ENCODE data around the gene DAZAP2.

Gene DAZAP2

DNA sequence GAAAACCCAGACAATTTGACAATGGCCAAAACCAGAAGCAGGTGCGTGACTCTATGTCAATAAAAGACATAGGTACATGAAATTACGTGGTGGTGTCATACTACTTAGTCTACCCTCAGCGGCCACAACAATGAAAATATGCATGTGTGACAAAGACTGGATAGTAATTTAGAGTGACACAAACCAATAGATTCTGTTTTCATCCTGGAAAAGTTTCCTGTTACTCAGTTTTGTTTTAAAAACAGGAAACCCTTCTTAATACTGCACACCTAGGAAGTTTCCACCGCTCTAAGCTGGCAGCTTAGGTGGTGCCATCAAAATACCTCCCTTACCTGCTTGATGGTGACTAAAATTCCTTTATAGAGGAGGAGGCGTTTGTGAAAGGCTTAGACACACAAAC is 35.9 kb upstream of the DAZAP2 start:
- no peak for TF ChIP-seq GATA3 (IDR thresholded peaks at IDR 0.05; ENCODE audit: low read depth, low read length)
- no peak for TF ChIP-seq GATA2 (IDR thresholded peaks at IDR 0.05; ENCODE audit: low read depth, low read length)

DNA sequence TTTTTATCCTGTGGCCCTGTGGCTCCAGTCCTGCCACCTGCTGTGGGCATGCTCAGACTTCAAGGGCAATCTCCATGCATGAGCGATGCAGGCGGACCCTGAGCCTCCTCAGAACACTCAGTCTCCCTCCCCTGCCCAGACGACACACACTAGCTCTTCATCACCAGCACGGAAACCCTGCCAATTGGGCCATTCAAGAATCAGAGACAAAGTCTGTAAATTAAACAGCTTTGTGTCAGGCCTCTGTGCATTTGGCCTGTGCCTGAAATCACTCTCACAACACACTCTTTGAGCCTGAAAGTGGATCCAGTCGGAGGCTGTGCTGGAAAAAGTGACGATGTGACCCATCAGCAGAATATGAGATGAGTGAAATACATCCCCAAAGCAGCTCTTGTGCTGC is 33.3 kb upstream of the DAZAP2 start:
- TF ChIP-seq GATA3 (IDR thresholded peaks at IDR 0.05; ENCODE audit: low read depth, low read length) (no peak), GATA2 (IDR thresholded peaks at IDR 0.05; ENCODE audit: low read depth, low read length) (no peak)

DNA sequence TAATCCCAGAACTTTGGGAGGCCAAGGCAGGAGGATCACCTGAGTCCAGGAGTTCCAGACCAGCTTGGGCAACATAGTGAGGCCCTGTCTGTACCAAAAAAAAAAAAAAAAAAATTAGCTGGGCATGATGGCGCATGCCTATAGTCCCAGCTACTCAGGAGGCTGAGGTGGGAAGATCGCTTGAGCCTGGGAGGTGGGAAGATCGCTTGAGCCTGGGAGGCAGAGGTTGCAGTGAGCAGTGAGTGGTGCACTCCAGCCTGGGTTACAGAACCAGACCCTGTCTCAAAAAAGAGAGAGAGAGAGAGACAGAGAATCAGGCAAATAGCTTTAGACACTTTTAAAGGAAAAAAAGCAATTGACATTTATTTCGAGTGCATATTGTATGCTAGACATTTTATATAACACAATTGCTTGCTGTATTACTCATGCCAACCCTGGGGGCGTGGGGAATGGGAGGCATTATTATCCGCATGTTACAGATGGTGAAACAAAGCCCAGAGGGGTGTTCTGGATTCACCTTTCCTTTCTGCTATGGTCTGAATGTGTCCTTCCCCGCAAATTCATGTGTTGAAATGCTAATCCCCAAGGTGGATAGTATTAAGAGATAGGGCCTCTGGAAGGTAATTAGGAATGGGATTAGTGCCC is 30.5 kb upstream of the DAZAP2 start:
- no peak for TF ChIP-seq GATA2 (IDR thresholded peaks at IDR 0.05; ENCODE audit: low read depth, low read length)
- no peak for TF ChIP-seq GATA3 (IDR thresholded peaks at IDR 0.05; ENCODE audit: low read depth, low read length)

DNA sequence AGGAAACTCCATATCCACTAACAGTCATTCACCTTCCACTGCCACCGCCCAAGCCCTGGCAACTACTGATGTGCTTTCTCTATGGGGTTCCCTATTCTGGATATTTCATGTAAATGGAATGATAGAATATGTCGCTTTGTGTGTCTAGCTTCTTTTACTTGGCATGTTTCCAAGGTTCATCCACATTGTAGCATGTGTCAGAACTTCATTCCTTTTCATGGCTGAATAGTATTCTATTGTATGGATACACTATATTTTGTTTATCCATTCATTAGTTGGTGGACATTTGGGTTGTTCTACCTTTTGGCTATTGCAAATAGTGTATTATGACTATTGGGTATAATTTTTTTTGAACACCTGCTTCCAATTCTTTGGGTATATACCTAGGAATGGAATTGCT is 29.4 kb upstream of the DAZAP2 start:
- TF ChIP-seq GATA2 (IDR thresholded peaks at IDR 0.05; ENCODE audit: low read depth, low read length) (no peak), GATA3 (IDR thresholded peaks at IDR 0.05; ENCODE audit: low read depth, low read length) (no peak)

- no peak for TF ChIP-seq GATA2 (IDR thresholded peaks at IDR 0.05; ENCODE audit: low read depth, low read length)
- no peak for TF ChIP-seq GATA3 (IDR thresholded peaks at IDR 0.05; ENCODE audit: low read depth, low read length)
Observed at GRCh38 chr12:51210690-51211395, 27.8 kb upstream of the DAZAP2 start.

- TF ChIP-seq GATA3 (IDR thresholded peaks at IDR 0.05; ENCODE audit: low read depth, low read length) (no peak), GATA2 (IDR thresholded peaks at IDR 0.05; ENCODE audit: low read depth, low read length) (no peak)
Observed at GRCh38 chr12:51214895-51215294, 23.7 kb upstream of the DAZAP2 start.

DNA sequence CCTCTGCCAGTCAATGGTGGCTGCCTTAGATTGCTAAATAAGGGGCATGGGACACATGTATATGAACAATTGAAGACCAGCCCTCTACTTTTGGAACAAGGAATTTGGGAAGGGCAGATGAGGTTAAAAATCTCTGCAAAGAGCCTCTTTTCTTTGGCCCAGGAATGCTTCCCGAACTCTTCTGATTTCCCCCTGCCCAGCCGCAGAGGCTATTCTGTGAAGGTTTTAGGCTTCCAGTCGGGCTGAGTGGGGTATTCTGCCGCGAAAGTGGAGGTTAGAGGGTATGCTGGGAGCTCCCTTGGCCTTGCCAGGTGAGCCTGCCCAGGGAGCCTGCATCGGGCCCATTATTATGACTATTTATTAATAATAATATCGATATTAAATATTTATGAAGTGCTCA is 22.0 kb upstream of the DAZAP2 start:
- no peak for TF ChIP-seq GATA3 (IDR thresholded peaks at IDR 0.05; ENCODE audit: low read depth, low read length)
- TF ChIP-seq GATA2 (IDR thresholded peaks at IDR 0.05; ENCODE audit: low read depth, low read length): no peak

DNA sequence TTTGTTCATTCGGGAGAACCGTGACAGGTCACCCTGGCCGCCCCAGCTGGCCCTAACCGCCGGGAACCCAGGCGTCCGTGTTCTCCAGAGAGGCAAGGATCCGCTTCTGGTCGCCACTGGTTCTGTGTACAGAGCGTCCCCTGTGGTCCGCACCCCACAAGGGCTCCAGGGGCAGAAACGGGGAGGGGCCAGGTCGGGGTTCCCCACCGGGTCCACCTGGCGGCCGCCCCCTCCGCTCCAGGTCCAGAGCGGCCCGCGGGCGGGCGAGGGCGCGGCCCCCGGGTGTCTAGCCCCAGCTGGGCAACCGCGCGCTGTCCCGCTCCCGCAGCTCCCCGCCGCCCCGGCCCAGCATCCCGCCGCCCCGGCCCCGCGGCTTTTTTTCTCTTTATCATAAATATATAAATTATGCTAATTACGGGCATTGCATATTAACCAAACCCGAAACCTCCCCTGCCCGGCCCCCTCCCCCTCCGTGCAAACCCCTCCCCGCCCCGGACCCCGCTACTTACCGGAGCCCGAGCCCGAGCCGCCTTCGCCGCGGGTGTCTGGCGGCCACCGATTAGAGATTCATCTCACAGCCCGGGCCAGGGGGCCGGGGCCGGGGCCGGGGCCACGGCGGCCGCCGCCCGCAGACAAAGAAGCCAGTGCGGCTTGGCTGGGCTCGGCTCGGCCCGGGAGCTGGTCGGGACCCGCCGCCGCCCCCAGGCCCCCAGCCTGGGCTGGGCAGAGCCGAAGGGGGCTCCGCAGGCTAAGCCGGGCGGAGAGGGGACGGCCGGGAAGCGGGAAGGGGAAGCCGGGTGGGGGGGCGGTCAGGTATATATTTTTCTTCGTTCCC is 21.3 kb upstream of the DAZAP2 start:
- no peak for TF ChIP-seq GATA2 (IDR thresholded peaks at IDR 0.05; ENCODE audit: low read depth, low read length)
- TF ChIP-seq GATA3 (IDR thresholded peaks at IDR 0.05; ENCODE audit: low read depth, low read length): no peak

DNA sequence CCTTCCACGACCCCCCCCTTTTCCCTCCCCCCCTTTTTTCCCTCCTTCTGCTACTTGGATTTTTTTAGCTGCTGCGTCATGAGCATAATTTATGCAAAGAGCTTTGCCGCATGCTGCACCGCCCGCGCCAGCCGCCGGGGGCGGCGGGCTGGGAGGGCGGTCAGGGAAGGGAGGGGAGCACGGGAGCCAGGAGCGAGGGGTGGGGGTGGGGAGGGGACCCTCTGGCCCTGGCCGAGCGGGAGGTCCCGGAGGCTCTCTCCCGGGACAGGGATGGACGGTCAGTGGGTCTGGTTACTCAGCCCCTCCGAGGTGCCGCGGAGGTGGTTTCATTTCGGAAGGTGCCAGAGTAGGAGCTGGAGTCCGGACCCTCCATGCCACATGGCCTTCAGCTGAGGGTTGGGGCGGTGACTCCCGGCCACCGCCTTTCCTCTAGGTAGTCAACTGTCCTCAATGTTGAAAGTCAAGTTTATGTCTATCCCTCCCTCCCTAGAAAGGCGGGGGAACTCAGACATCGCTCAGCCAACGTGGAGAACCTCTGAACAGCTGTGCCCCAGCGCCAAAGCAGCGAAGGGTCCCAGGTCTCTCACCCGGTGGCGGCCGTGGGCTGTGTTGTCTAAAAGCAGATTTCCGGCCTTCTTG is 20.5 kb upstream of the DAZAP2 start, which contains the start of gene POU6F1:
Gene POU6F1, minus strand, starts transcription at position 95 of the 639 bp plus-strand sequence. CDS start 11,226 bp downstream, outside the sequence.
- TF ChIP-seq GATA2 (IDR thresholded peaks at IDR 0.05; ENCODE audit: low read depth, low read length) (no peak), GATA3 (IDR thresholded peaks at IDR 0.05; ENCODE audit: low read depth, low read length) (no peak)

DNA sequence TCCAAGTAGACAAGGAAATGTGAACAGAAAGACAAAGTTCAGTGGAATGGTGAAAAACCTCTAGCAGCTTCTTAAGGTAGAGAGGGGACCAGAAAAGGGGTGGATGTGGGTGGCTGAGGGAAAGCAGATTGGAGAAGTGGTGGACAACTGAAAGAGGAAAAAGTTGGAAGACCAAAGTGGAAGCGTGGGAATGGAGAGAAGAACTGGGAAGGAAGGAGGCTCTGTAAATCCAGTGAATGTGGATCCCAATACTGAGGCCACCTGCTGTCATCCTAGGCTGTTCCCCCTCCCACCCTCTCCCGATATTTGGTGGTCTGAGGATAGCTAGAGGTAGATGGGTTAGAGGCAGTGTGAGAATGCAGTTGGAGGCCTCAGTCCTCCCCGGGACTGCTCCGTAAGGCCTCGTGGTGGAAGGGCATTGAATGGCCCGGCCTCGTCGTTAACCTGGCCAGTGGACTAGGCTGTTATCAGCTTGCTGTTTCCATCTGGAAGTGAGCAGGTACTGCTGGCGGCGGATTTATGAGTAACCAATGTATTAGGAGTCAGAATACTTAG is 19.9 kb upstream of the DAZAP2 start:
- TF ChIP-seq GATA3 (IDR thresholded peaks at IDR 0.05; ENCODE audit: low read depth, low read length): no peak
- no peak for TF ChIP-seq GATA2 (IDR thresholded peaks at IDR 0.05; ENCODE audit: low read depth, low read length)

- TF ChIP-seq GATA3 (IDR thresholded peaks at IDR 0.05; ENCODE audit: low read depth, low read length) (no peak), GATA2 (IDR thresholded peaks at IDR 0.05; ENCODE audit: low read depth, low read length) (no peak)
Observed at GRCh38 chr12:51219322-51219721, 19.3 kb upstream of the DAZAP2 start.

GRCh38 chr12:51222461-51222860 is 16.2 kb upstream of the DAZAP2 start:
- no peak for TF ChIP-seq GATA2 (IDR thresholded peaks at IDR 0.05; ENCODE audit: low read depth, low read length)
- TF ChIP-seq GATA3 (IDR thresholded peaks at IDR 0.05; ENCODE audit: low read depth, low read length): no peak

- TF ChIP-seq GATA3 (IDR thresholded peaks at IDR 0.05; ENCODE audit: low read depth, low read length): no peak
- no peak for TF ChIP-seq GATA2 (IDR thresholded peaks at IDR 0.05; ENCODE audit: low read depth, low read length)
Observed at GRCh38 chr12:51224625-51225024, 14.0 kb upstream of the DAZAP2 start.

GRCh38 chr12:51225234-51225633 is 13.4 kb upstream of the DAZAP2 start:
- TF ChIP-seq GATA2 (IDR thresholded peaks at IDR 0.05; ENCODE audit: low read depth, low read length): no peak
- no peak for TF ChIP-seq GATA3 (IDR thresholded peaks at IDR 0.05; ENCODE audit: low read depth, low read length)
